PC-3 (cell line): Measurements from ENCODE around the gene ADAT3.

Source experiments
- CTCF ChIP-seq: fragments of 300-600 bp; sonication (generic); conservative IDR thresholded peaks from 2 replicates; pipeline ENCODE4 v1.5.1; 2017; ENCODE audit warnings: antibody characterized with exemption, low read depth, mild to moderate bottlenecking, low read length
- EZH2 ChIP-seq: fragments of 300-600 bp; sonication (generic); IDR thresholded peaks from one replicate; pipeline ENCODE4 v1.6.1; 2017; ENCODE audit warnings: antibody characterized with exemption, mild to moderate bottlenecking, low read length; ENCODE audit not compliant: unreplicated experiment
- EZH2phosphoT487 ChIP-seq: fragments of 300-600 bp; sonication (generic); IDR thresholded peaks from 2 replicates; pipeline ENCODE4 v1.6.1; 2018; ENCODE audit warnings: mild to moderate bottlenecking, antibody characterized with exemption, low read length, borderline replicate concordance

- TF ChIP-seq CTCF (no peak), EZH2phosphoT487 (no peak), EZH2 (no peak)
These were observed 33.6 kb upstream of the ADAT3 start for GRCh38 chr19:1871630-1872029.
